Spinal cord (tissue), 10 donors: ENCODE results near the gene PPDPF. TPM values are rescaled to one million over a fixed set of nuclear protein-coding genes. Genes with fewer than 3 reads are reported as not detected.

Source experiments
- DNase-seq, 6 donors: peaks; one replicate each; pipeline versions ENCODE4 v3.0.0 to v3.0.0-alpha.2; 2013 to 2015; ENCODE audit warnings: low spot score in 6 of 6, low read depth in 4 of 6
- H3K27ac ChIP-seq: one replicate; pipeline ENCODE4 v1.5.1; 2013; ENCODE audit warnings: low read depth, low read length, control low read depth
- H3K27me3 ChIP-seq: one replicate; pipeline ENCODE4 v1.6.1; 2013; ENCODE audit warnings: low read length; ENCODE audit not compliant: control insufficient read depth, insufficient read depth
- H3K36me3 ChIP-seq: one replicate; pipeline ENCODE4 v1.6.1; 2013; ENCODE audit warnings: low read length; ENCODE audit not compliant: control insufficient read depth, insufficient read depth
- H3K4me1 ChIP-seq: one replicate; pipeline ENCODE4 v1.6.1; 2013; ENCODE audit warnings: low read length; ENCODE audit not compliant: control insufficient read depth, insufficient read depth
- H3K4me3 ChIP-seq: one replicate; pipeline ENCODE4 v1.5.1; 2013; ENCODE audit warnings: low read depth, low read length, control low read depth
- H3K9me3 ChIP-seq: one replicate; pipeline ENCODE4 v1.6.1; 2013; ENCODE audit warnings: low read length; ENCODE audit not compliant: control insufficient read depth, insufficient read depth
- WGBS: methylation state at CpG from one replicate; pipeline ENCODE4 v1.1.5; 2013; ENCODE audit warnings: missing lambda C conversion rate; ENCODE audit not compliant: insufficient coverage; 5-methylcytosine and 5-hydroxymethylcytosine counted together
- polyA plus RNA-seq, 2 donors: library from polyadenylated mRNA; unstranded; fragments of 120-200 nt; gene quantifications; one replicate each; pipeline ENCODE4 v1.2.1, GENCODE V29; 2013; ENCODE audit not compliant: insufficient read length in 2 of 2
- total RNA-seq, 2 donors: library from RNA; depleted of rRNA in 1 of 2; stranded (reverse); fragments of 120-200 nt in 1 of 2; fragments of >200 nt in 1 of 2; gene quantifications; one replicate each; pipeline versions ENCODE4 v1.2.3 to v1.2.4, GENCODE V29; 2013 to 2014
- donor health status: healthy.

Gene PPDPF
- total and polyA plus RNA-seq, 4 donors: 19.9 to 467 (median 266) TPM

- Histone ChIP-seq H3K4me1 (peaks cover 44% of the 10 kb centered on the region), H3K4me3 (peak overlapping the region; percentile 63), H3K9me3 (no peaks in the 10 kb centered on the region), H3K27me3 (no peaks in the 10 kb centered on the region), H3K36me3 (peaks cover 48% of the 10 kb centered on the region), H3K27ac (peak overlapping the region; percentile 69)
- 2% methylated on average over 72 of the region's 72 CpGs for WGBS
- DNase-seq: peak in 1 of 6 donors; percentile 69
Measured at GRCh38 chr20:63519668-63520503, 679 bp upstream of the PPDPF start.

GRCh38 chr20:63520934-63521601 is 503 bp downstream of the PPDPF start:
- Histone ChIP-seq H3K27ac (peak overlapping the region; percentile 73), H3K4me1 (peaks cover 44% of the 10 kb centered on the region), H3K27me3 (no peaks in the 10 kb centered on the region), H3K36me3 (peaks cover 48% of the 10 kb centered on the region), H3K9me3 (no peaks in the 10 kb centered on the region), H3K4me3 (peak overlapping the region; percentile 63)
- peak in 3 of 6 donors; percentile 55 to 88 (median 79) for DNase-seq
- under 1% methylated on average over 68 of the region's 68 CpGs for WGBS

- Histone ChIP-seq H3K4me3 (peak overlapping the region; percentile 63), H3K27ac (peak overlapping the region; percentile 73), H3K36me3 (peaks cover 48% of the 10 kb centered on the region), H3K4me1 (peaks cover 44% of the 10 kb centered on the region), H3K9me3 (no peaks in the 10 kb centered on the region), H3K27me3 (no peaks in the 10 kb centered on the region)
- 8% methylated on average over 17 of the region's 23 CpGs for WGBS
- no peak for DNase-seq
Measured at GRCh38 chr20:63521602-63522001, 1.0 kb downstream of the PPDPF start.

GRCh38 chr20:63522091-63522868 is 1.7 kb downstream of the PPDPF start:
- Histone ChIP-seq H3K27ac (no peak overlapping the region), H3K27me3 (no peaks in the 10 kb centered on the region), H3K4me1 (peaks cover 44% of the 10 kb centered on the region), H3K4me3 (peak overlapping the region; percentile 63), H3K36me3 (peaks cover 48% of the 10 kb centered on the region), H3K9me3 (no peaks in the 10 kb centered on the region)
- no peak for DNase-seq
- 65% methylated on average over 9 of the region's 13 CpGs for WGBS

GRCh38 chr20:63522981-63523611 is 2.5 kb downstream of the PPDPF start:
- no peak overlapping the region for H3K4me3 ChIP-seq
- H3K36me3 ChIP-seq: peaks cover 40% of the 10 kb centered on the region
- peaks cover 41% of the 10 kb centered on the region for H3K4me1 ChIP-seq
- no peak for DNase-seq
- no peak overlapping the region for H3K27ac ChIP-seq
- no peaks in the 10 kb centered on the region for H3K9me3 ChIP-seq
- H3K27me3 ChIP-seq: no peaks in the 10 kb centered on the region
- 91% methylated on average over 8 of the region's 11 CpGs for WGBS

- H3K4me3 ChIP-seq: no peak overlapping the region
- H3K27me3 ChIP-seq: no peaks in the 10 kb centered on the region
- 82% methylated on average over 2 of the region's 3 CpGs for WGBS
- H3K9me3 ChIP-seq: no peaks in the 10 kb centered on the region
- peaks cover 43% of the 10 kb centered on the region for H3K36me3 ChIP-seq
- H3K4me1 ChIP-seq: peaks cover 21% of the 10 kb centered on the region
- H3K27ac ChIP-seq: no peak overlapping the region
- no peak for DNase-seq
Measured at GRCh38 chr20:63525185-63525584, 4.6 kb downstream of the PPDPF start.

- Histone ChIP-seq H3K4me1 (peaks cover 21% of the 10 kb centered on the region), H3K9me3 (no peaks in the 10 kb centered on the region), H3K4me3 (no peak overlapping the region), H3K27me3 (no peaks in the 10 kb centered on the region), H3K36me3 (peaks cover 47% of the 10 kb centered on the region), H3K27ac (no peak overlapping the region)
- DNase-seq: no peak
- 33% methylated on average over 1 of the region's 2 CpGs for WGBS
Measured at GRCh38 chr20:63525971-63526370, 5.4 kb downstream of the PPDPF start.

- Histone ChIP-seq H3K4me1 (peaks cover 13% of the 10 kb centered on the region), H3K36me3 (peaks cover 36% of the 10 kb centered on the region), H3K27me3 (no peaks in the 10 kb centered on the region), H3K27ac (no peak overlapping the region), H3K4me3 (no peak overlapping the region), H3K9me3 (no peaks in the 10 kb centered on the region)
- WGBS: 90% methylated on average over 3 of the region's 9 CpGs
- DNase-seq: no peak
Measured at GRCh38 chr20:63527184-63527583, 6.6 kb downstream of the PPDPF start.

GRCh38 chr20:63529180-63529860 is 8.8 kb downstream of the PPDPF start:
- Histone ChIP-seq H3K4me3 (no peak overlapping the region), H3K27me3 (no peaks in the 10 kb centered on the region), H3K4me1 (no peaks in the 10 kb centered on the region), H3K27ac (no peak overlapping the region), H3K36me3 (peaks cover 21% of the 10 kb centered on the region), H3K9me3 (no peaks in the 10 kb centered on the region)
- WGBS: 84% methylated on average over 22 of the region's 27 CpGs
- no peak for DNase-seq
